Dermis microvascular lymphatic vessel endothelial cell (primary cell): ENCODE results near the gene SYNE4. TPM values are rescaled to one million over a fixed set of nuclear protein-coding genes. Genes with fewer than 3 reads are reported as not detected.
A peak's percentile ranks its signal among the peaks of the same experiment; 100 is the strongest.
"Not testable (repeated sequence)": the region's sequence is repeated elsewhere in the genome, so short reads cannot be mapped to it uniquely, and the experiment has no call there.

Experiments used
- DNase-seq, 2 donors: peaks; one replicate each; pipeline versions ENCODE4 v3.0.0 to v3.0.0-alpha.2; 2010; ENCODE audit warnings: low read depth in 2 of 2
- total RNA-seq: library from RNA; depleted of rRNA; stranded (reverse); fragments of >200 nt; gene quantifications from 2 replicates; pipeline ENCODE4 v1.2.1, GENCODE V29; 2014

SYNE4 gene
- total RNA-seq, 1 donor from 2014 or later = under 0.01 TPM

GRCh38 chr19:35990771-35991730, 17.6 kb downstream of the SYNE4 start:
- no peak for DNase-seq

GRCh38 chr19:35990156-35990555, 18.5 kb downstream of the SYNE4 start:
- DNase-seq = no peak

- DNase-seq = no peak
Measured at GRCh38 chr19:35988824-35989223, 19.8 kb downstream of the SYNE4 start.

GRCh38 chr19:35987571-35987896, 21.1 kb downstream of the SYNE4 start:
- no peak for DNase-seq

- DNase-seq = no peak
Measured at GRCh38 chr19:35986664-35987570, 21.7 kb downstream of the SYNE4 start.

- DNase-seq = no peak
Measured at GRCh38 chr19:35986111-35986510, 22.5 kb downstream of the SYNE4 start.

GRCh38 chr19:35983177-35983576, 25.4 kb downstream of the SYNE4 start:
- no peak for DNase-seq

GRCh38 chr19:35980997-35981396, 27.6 kb downstream of the SYNE4 start:
- DNase-seq = not testable (repeated sequence)

GRCh38 chr19:35978832-35979365, 29.7 kb downstream of the SYNE4 start:
- DNase-seq = no peak

- no peak for DNase-seq
Measured at GRCh38 chr19:35978271-35978670, 30.3 kb downstream of the SYNE4 start.

- no peak for DNase-seq
Measured at GRCh38 chr19:35977446-35978222, 31.0 kb downstream of the SYNE4 start.

- DNase-seq = peak in 1 of 2 donors; percentile 29
Measured at GRCh38 chr19:35975608-35976214, 32.9 kb downstream of the SYNE4 start.

- no peak for DNase-seq
Measured at GRCh38 chr19:35973487-35973886, 35.1 kb downstream of the SYNE4 start.

- DNase-seq = no peak
Measured at GRCh38 chr19:35966771-35967170, 41.8 kb downstream of the SYNE4 start.

GRCh38 chr19:35963514-35963913, 45.1 kb downstream of the SYNE4 start:
- peak in 1 of 2 donors; percentile 60 for DNase-seq

- DNase-seq = no peak
Measured at GRCh38 chr19:35960432-35960972, 48.1 kb downstream of the SYNE4 start.

- DNase-seq = no peak
Measured at GRCh38 chr19:35959968-35960320, 48.7 kb downstream of the SYNE4 start.

GRCh38 chr19:35959040-35959967, 49.3 kb downstream of the SYNE4 start:
- peak in 1 of 2 donors; percentile 13 for DNase-seq

- no peak for DNase-seq
Measured at GRCh38 chr19:35958660-35959039, 50.0 kb downstream of the SYNE4 start.
